ENCODE data around the gene GNAQ.
A peak's percentile ranks its signal among the peaks of the same experiment; 100 is the strongest.

GNAQ gene

GRCh38 chr9:78009186-78009585, 22.4 kb downstream of the GNAQ start:
- Histone ChIP-seq H3K27ac (ENCODE audit: low read depth, low read length) (no peak overlapping the region), H3K9ac (ENCODE audit: low read length) (no peak overlapping the region), H2AK5ac (ENCODE audit: low read length) (no peak overlapping the region), H2BK5ac (ENCODE audit: low read depth, low read length, poor library complexity) (no peak overlapping the region), H3K23ac (ENCODE audit: low read length) (no peak overlapping the region), H2AFZ (ENCODE audit: insufficient read depth, low read length, poor library complexity) (no peak overlapping the region), H3K4ac (ENCODE audit: low read depth, low read length) (peak overlapping the region; percentile 69), H3K4me3 (ENCODE audit: low read depth, low read length) (no peak overlapping the region), H3K9me3 (ENCODE audit: insufficient read depth, low read depth, low read length) (no peaks in the 10 kb centered on the region), H3K79me1 (ENCODE audit: low read length) (no peaks in the 10 kb centered on the region), H2BK12ac (ENCODE audit: low read length) (no peak overlapping the region), H3K14ac (ENCODE audit: low read length) (no peak overlapping the region), H3K18ac (ENCODE audit: low read length) (peak overlapping the region; percentile 84), H3K4me2 (ENCODE audit: low read length) (no peak overlapping the region), H4K91ac (ENCODE audit: low read depth, low read length) (no peak overlapping the region), H2BK120ac (ENCODE audit: insufficient read depth, low read length, poor library complexity) (no peak overlapping the region), H3K79me2 (ENCODE audit: control insufficient read depth, insufficient read depth, low read length, poor library complexity) (peaks cover 1% of the 10 kb centered on the region), H4K12ac (ENCODE audit: low read depth, low read length) (no peak overlapping the region), H4K8ac (ENCODE audit: low read depth, low read length) (no peak overlapping the region), H3K36me3 (ENCODE audit: control insufficient read depth in 1 of 2, insufficient read depth in 2 of 2, low read length in 2 of 2) (no peaks in the 10 kb centered on the region), H3K27me3 (ENCODE audit: insufficient read depth, low read length) (no peaks in the 10 kb centered on the region), H3K4me1 (ENCODE audit: control insufficient read depth in 1 of 2, insufficient read depth in 2 of 2, low read length in 2 of 2) (peaks cover 0 to 7% of the 10 kb centered on the region in 2 experiments)
- DNase-seq = no peak
- WGBS (ENCODE audit: extremely low coverage, insufficient coverage, insufficient read length) = no CpG with 5 or more reads among the region's 4 CpGs

GRCh38 chr9:78006734-78007133, 24.9 kb downstream of the GNAQ start:
- Histone ChIP-seq H4K12ac (ENCODE audit: low read depth, low read length) (no peak overlapping the region), H3K27me3 (ENCODE audit: insufficient read depth, low read length) (no peaks in the 10 kb centered on the region), H3K9ac (ENCODE audit: low read length) (no peak overlapping the region), H3K4me1 (ENCODE audit: control insufficient read depth in 1 of 2, insufficient read depth in 2 of 2, low read length in 2 of 2) (peaks cover 0 to 7% of the 10 kb centered on the region in 2 experiments), H3K9me3 (ENCODE audit: insufficient read depth, low read depth, low read length) (no peaks in the 10 kb centered on the region), H3K27ac (ENCODE audit: low read depth, low read length) (no peak overlapping the region), H4K91ac (ENCODE audit: low read depth, low read length) (no peak overlapping the region), H2AFZ (ENCODE audit: insufficient read depth, low read length, poor library complexity) (no peak overlapping the region), H4K8ac (ENCODE audit: low read depth, low read length) (no peak overlapping the region), H3K4ac (ENCODE audit: low read depth, low read length) (no peak overlapping the region), H3K79me2 (ENCODE audit: control insufficient read depth, insufficient read depth, low read length, poor library complexity) (peaks cover 3% of the 10 kb centered on the region), H3K14ac (ENCODE audit: low read length) (no peak overlapping the region), H3K36me3 (ENCODE audit: control insufficient read depth in 1 of 2, insufficient read depth in 2 of 2, low read length in 2 of 2) (no peaks in the 10 kb centered on the region), H3K23ac (ENCODE audit: low read length) (no peak overlapping the region), H3K4me2 (ENCODE audit: low read length) (no peak overlapping the region), H2AK5ac (ENCODE audit: low read length) (no peak overlapping the region), H3K18ac (ENCODE audit: low read length) (no peak overlapping the region), H2BK12ac (ENCODE audit: low read length) (no peak overlapping the region), H2BK5ac (ENCODE audit: low read depth, low read length, poor library complexity) (no peak overlapping the region), H2BK120ac (ENCODE audit: insufficient read depth, low read length, poor library complexity) (no peak overlapping the region), H3K79me1 (ENCODE audit: low read length) (no peaks in the 10 kb centered on the region), H3K4me3 (ENCODE audit: low read depth, low read length) (no peak overlapping the region)
- no CpG with 5 or more reads among the region's 1 CpG for WGBS (ENCODE audit: extremely low coverage, insufficient coverage, insufficient read length)
- DNase-seq = no peak

- H4K91ac ChIP-seq (ENCODE audit: low read depth, low read length) = no peak overlapping the region
- peak; percentile 33 to 52 for DNase-seq
- WGBS (ENCODE audit: extremely low coverage, insufficient coverage, insufficient read length) = no CpG with 5 or more reads among the region's 9 CpGs
These were observed 26.2 kb downstream of the GNAQ start for GRCh38 chr9:78005231-78006002.

GRCh38 chr9:78004478-78005229, 27.0 kb downstream of the GNAQ start:
- no CpG with 5 or more reads among the region's 6 CpGs for WGBS (ENCODE audit: extremely low coverage, insufficient coverage, insufficient read length)
- no peak overlapping the region for H3K27ac ChIP-seq (ENCODE audit: low read depth, low read length)
- DNase-seq = peak in 1 of 2 donors; percentile 64
- H2AK5ac ChIP-seq (ENCODE audit: low read length) = no peak overlapping the region
- H3K4me1 ChIP-seq (ENCODE audit: control insufficient read depth in 1 of 2, insufficient read depth in 2 of 2, low read length in 2 of 2) = peaks cover 0 to 4% of the 10 kb centered on the region in 2 experiments
- H3K4me2 ChIP-seq (ENCODE audit: low read length) = no peak overlapping the region
- peak overlapping the region; percentile 21 for H3K4ac ChIP-seq (ENCODE audit: low read depth, low read length)
- no peak overlapping the region for H4K12ac ChIP-seq (ENCODE audit: low read depth, low read length)
- H2BK12ac ChIP-seq (ENCODE audit: low read length) = no peak overlapping the region
- peaks cover 3% of the 10 kb centered on the region for H3K79me2 ChIP-seq (ENCODE audit: control insufficient read depth, insufficient read depth, low read length, poor library complexity)
- no peak overlapping the region for H2BK5ac ChIP-seq (ENCODE audit: low read depth, low read length, poor library complexity)
- H3K14ac ChIP-seq (ENCODE audit: low read length) = no peak overlapping the region
- H3K4me3 ChIP-seq (ENCODE audit: low read depth, low read length) = no peak overlapping the region
- H3K23ac ChIP-seq (ENCODE audit: low read length) = no peak overlapping the region
- no peak overlapping the region for H3K18ac ChIP-seq (ENCODE audit: low read length)
- H4K91ac ChIP-seq (ENCODE audit: low read depth, low read length) = no peak overlapping the region
- H3K27me3 ChIP-seq (ENCODE audit: insufficient read depth, low read length) = no peaks in the 10 kb centered on the region
- no peak overlapping the region for H3K9ac ChIP-seq (ENCODE audit: low read length)
- H2BK120ac ChIP-seq (ENCODE audit: insufficient read depth, low read length, poor library complexity) = no peak overlapping the region
- no peaks in the 10 kb centered on the region for H3K36me3 ChIP-seq (ENCODE audit: control insufficient read depth in 1 of 2, insufficient read depth in 2 of 2, low read length in 2 of 2)
- H4K8ac ChIP-seq (ENCODE audit: low read depth, low read length) = no peak overlapping the region
- H2AFZ ChIP-seq (ENCODE audit: insufficient read depth, low read length, poor library complexity) = no peak overlapping the region
- H3K9me3 ChIP-seq (ENCODE audit: insufficient read depth, low read depth, low read length) = no peaks in the 10 kb centered on the region
- no peaks in the 10 kb centered on the region for H3K79me1 ChIP-seq (ENCODE audit: low read length)

More at GRCh38 chr9:78005231-78006002, 26.2 kb downstream of the GNAQ start:
- H3K36me3 ChIP-seq (ENCODE audit: control insufficient read depth in 1 of 2, insufficient read depth in 2 of 2, low read length in 2 of 2) = no peaks in the 10 kb centered on the region
- no peak overlapping the region for H3K23ac ChIP-seq (ENCODE audit: low read length)
- no peak overlapping the region for H3K9ac ChIP-seq (ENCODE audit: low read length)
- H3K4me1 ChIP-seq (ENCODE audit: control insufficient read depth in 1 of 2, insufficient read depth in 2 of 2, low read length in 2 of 2) = peaks cover 0 to 4% of the 10 kb centered on the region in 2 experiments
- no peak overlapping the region for H4K8ac ChIP-seq (ENCODE audit: low read depth, low read length)
- no peaks in the 10 kb centered on the region for H3K27me3 ChIP-seq (ENCODE audit: insufficient read depth, low read length)
- no peak overlapping the region for H2BK12ac ChIP-seq (ENCODE audit: low read length)
- no peak overlapping the region for H3K27ac ChIP-seq (ENCODE audit: low read depth, low read length)
- no peak overlapping the region for H4K12ac ChIP-seq (ENCODE audit: low read depth, low read length)
- H3K4me2 ChIP-seq (ENCODE audit: low read length) = no peak overlapping the region
- H3K79me2 ChIP-seq (ENCODE audit: control insufficient read depth, insufficient read depth, low read length, poor library complexity) = peaks cover 3% of the 10 kb centered on the region
- no peak overlapping the region for H3K4me3 ChIP-seq (ENCODE audit: low read depth, low read length)
- no peak overlapping the region for H2AK5ac ChIP-seq (ENCODE audit: low read length)
- no peak overlapping the region for H2AFZ ChIP-seq (ENCODE audit: insufficient read depth, low read length, poor library complexity)
- no peaks in the 10 kb centered on the region for H3K9me3 ChIP-seq (ENCODE audit: insufficient read depth, low read depth, low read length)
- no peak overlapping the region for H2BK5ac ChIP-seq (ENCODE audit: low read depth, low read length, poor library complexity)
- H3K14ac ChIP-seq (ENCODE audit: low read length) = no peak overlapping the region
- H3K4ac ChIP-seq (ENCODE audit: low read depth, low read length) = peak overlapping the region; percentile 21
- no peaks in the 10 kb centered on the region for H3K79me1 ChIP-seq (ENCODE audit: low read length)
- no peak overlapping the region for H3K18ac ChIP-seq (ENCODE audit: low read length)
- no peak overlapping the region for H2BK120ac ChIP-seq (ENCODE audit: insufficient read depth, low read length, poor library complexity)
